ENCODE measurements around the gene SLX4. TPM values are rescaled to one million over a fixed set of nuclear protein-coding genes. Genes with fewer than 3 reads are reported as not detected.

Gene SLX4
- total and polyA plus RNA-seq, 9 of the 15 experiments (the other 6 are each of a cell fraction or from before 2014, with no cell fraction given) = 0.29 to 7.9 (median 3.8) TPM

DNA sequence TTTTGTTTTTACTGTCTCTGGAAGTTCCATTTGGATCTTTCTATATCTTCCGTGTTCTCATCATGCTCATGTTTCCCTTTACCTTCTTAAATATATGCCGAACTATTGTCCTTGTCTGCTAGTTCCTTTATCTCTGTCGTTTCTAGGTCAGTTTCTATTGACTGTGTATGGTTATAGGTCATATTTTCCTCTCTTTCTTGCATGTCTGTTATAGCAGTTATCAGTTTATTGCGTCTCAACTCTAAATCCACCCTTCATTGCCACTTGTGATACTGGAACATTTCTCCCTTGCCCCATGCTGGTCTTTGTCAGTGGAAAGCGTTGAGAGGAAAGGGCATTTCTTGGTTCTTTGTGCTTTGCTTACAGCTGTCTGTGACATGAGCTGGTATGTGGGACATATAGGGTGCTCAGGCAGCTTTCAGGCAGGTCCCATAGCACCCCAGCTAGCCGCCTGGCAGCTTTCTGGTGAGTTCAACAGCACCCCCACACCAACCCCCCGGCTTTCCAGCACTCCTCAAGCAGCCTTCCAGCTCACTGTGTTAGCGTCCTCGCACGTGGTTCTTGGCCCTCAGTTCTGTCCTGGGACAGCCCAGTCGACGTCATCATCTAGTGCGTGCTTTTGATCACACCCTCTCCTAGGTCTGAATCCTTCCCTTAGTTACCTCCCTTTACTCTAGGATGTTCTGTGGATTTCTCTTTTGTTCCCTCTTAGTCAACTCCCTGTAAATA is 27.7 kb upstream of the SLX4 start (continued):
- TF ChIP-seq, protein P1, sequence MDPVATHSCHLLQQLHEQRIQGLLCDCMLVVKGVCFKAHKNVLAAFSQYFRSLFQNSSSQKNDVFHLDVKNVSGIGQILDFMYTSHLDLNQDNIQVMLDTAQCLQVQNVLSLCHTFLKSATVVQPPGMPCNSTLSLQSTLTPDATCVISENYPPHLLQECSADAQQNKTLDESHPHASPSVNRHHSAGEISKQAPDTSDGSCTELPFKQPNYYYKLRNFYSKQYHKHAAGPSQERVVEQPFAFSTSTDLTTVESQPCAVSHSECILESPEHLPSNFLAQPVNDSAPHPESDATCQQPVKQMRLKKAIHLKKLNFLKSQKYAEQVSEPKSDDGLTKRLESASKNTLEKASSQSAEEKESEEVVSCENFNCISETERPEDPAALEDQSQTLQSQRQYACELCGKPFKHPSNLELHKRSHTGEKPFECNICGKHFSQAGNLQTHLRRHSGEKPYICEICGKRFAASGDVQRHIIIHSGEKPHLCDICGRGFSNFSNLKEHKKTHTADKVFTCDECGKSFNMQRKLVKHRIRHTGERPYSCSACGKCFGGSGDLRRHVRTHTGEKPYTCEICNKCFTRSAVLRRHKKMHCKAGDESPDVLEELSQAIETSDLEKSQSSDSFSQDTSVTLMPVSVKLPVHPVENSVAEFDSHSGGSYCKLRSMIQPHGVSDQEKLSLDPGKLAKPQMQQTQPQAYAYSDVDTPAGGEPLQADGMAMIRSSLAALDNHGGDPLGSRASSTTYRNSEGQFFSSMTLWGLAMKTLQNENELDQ (CRISPR knock-in tag; IDR thresholded peaks at IDR 0.05; ENCODE audit: borderline replicate concordance) = no peak
- no peak for TF ChIP-seq FOS (IDR thresholded peaks at IDR 0.05; ENCODE audit: extremely low read depth, insufficient read length)

DNA sequence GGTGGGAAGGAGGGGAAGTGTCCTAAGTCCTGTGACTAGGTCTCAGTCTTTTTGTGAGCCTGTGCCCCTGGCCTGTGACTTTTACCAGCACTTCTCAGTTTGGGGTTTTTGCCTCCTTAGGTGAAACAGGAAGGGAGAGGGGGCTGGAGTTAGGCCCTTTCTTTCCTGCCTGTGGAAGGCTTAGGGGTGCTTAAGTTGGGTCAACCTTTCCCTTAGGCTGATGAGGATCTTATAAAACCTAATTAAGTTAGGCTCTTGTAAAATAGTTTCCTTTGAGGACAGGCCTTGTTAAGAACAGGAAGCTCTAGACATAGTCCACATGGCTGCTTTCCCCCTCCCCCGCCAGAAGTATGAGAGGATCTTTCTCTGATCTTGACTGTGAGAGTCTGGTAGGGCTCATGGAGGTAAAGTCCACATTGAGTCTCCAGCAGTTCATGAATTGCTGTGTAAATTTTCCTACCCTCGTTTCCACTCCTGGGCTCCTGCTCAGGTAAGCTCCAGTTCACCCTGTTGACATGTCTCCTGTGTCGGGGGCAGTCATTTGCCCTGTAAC is 26.0 kb upstream of the SLX4 start:
- peak overlapping the region in 1 of 2 experiments; percentile 21; a peak in 2 of 4 replicates for H3K9ac ChIP-seq (ENCODE audit: insufficient read depth in 1 of 2, low read depth in 2 of 2, low read length in 2 of 2)
- POLR2A ChIA-PET = interaction anchor here (0.7 to 1.6 kb wide), 2 partner anchors 9 to 300 kb away, joined by 4 to 5 read pairs; no protein-coding TSS in a partner anchor
- TF ChIP-seq CBX2 (IDR thresholded peaks at IDR 0.05; ENCODE audit: insufficient read depth, low read length, poor library complexity, severe bottlenecking) (no peak), JUN (IDR thresholded peaks at IDR 0.05; ENCODE audit: borderline replicate concordance, low read depth, low read length) (no peak), JUN (CRISPR knock-in tag; IDR thresholded peaks at IDR 0.05; ENCODE audit: borderline replicate concordance) (no peak), ZNF586 (CRISPR knock-in tag; conservative IDR thresholded peaks at IDR 0.05) (no peak), SRSF9 (IDR thresholded peaks at IDR 0.05; ENCODE audit: borderline replicate concordance, low read depth, low read length) (no peak), ZBTB7A (IDR thresholded peaks at IDR 0.05; ENCODE audit: borderline replicate concordance, control insufficient read depth, low read depth, low read length) (no peak), E2F3 (CRISPR knock-in tag; IDR thresholded peaks at IDR 0.05) (no peak), ZSCAN29 (IDR thresholded peaks at IDR 0.05) (no peak), TFAM (CRISPR knock-in tag; conservative IDR thresholded peaks at IDR 0.05) (no peak), LEF1 (IDR thresholded peaks at IDR 0.05) (no peak), ZNF583 (CRISPR knock-in tag; IDR thresholded peaks at IDR 0.05) (no peak)
- TF ChIP-seq, protein P2, sequence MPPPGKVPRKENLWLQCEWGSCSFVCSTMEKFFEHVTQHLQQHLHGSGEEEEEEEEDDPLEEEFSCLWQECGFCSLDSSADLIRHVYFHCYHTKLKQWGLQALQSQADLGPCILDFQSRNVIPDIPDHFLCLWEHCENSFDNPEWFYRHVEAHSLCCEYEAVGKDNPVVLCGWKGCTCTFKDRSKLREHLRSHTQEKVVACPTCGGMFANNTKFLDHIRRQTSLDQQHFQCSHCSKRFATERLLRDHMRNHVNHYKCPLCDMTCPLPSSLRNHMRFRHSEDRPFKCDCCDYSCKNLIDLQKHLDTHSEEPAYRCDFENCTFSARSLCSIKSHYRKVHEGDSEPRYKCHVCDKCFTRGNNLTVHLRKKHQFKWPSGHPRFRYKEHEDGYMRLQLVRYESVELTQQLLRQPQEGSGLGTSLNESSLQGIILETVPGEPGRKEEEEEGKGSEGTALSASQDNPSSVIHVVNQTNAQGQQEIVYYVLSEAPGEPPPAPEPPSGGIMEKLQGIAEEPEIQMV (tag; conservative IDR thresholded peaks at IDR 0.05; ENCODE audit: low read depth) = no peak
- TF ChIP-seq, protein P3, sequence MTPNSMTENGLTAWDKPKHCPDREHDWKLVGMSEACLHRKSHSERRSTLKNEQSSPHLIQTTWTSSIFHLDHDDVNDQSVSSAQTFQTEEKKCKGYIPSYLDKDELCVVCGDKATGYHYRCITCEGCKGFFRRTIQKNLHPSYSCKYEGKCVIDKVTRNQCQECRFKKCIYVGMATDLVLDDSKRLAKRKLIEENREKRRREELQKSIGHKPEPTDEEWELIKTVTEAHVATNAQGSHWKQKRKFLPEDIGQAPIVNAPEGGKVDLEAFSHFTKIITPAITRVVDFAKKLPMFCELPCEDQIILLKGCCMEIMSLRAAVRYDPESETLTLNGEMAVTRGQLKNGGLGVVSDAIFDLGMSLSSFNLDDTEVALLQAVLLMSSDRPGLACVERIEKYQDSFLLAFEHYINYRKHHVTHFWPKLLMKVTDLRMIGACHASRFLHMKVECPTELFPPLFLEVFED (CRISPR knock-in tag; conservative IDR thresholded peaks at IDR 0.05) = no peak

More for the DNA sequence above, 26.0 kb upstream of the SLX4 start:
- Histone ChIP-seq H3K79me2 (ENCODE audit: control insufficient read depth, insufficient read depth, low read length) (no peaks in the 10 kb centered on the region), H2AFZ (ENCODE audit: low read depth, low read length) (peak overlapping the region; percentile 84), H3K9me1 (ENCODE audit: control insufficient read depth, insufficient read depth, low read length) (no peaks in the 10 kb centered on the region), H3K27ac (ENCODE audit: extremely low read depth, low read depth, low read length) (peak overlapping the region; percentile 53; the same call in 2 of the 3 replicates), H3K4me1 (replicated peaks in 1 of 2; ENCODE audit: control insufficient read depth in 2 of 2, insufficient read depth in 2 of 2, low read length in 2 of 2) (peaks cover 14 to 22% of the 10 kb centered on the region in 2 experiments), H3K9me3 (replicated peaks; ENCODE audit: control insufficient read depth, insufficient read depth, low read depth, low read length) (no peaks in the 10 kb centered on the region), H3K4me3 (no peak overlapping the region), H3K4me2 (ENCODE audit: insufficient read depth, low read length) (no peak overlapping the region), H3K36me3 (ENCODE audit: control insufficient read depth, insufficient read depth, low read length) (no peaks in the 10 kb centered on the region), H4K20me1 (replicated peaks; ENCODE audit: control insufficient read depth, insufficient read depth, low read length) (no peaks in the 10 kb centered on the region), H3K27me3 (ENCODE audit: control insufficient read depth in 2 of 2, insufficient read depth in 2 of 2, low read length in 2 of 2) (no peaks in the 10 kb centered on the region)
- BruUV-seq (replicated peaks) = no TSS peak
- CTCF ChIA-PET (ENCODE audit: low intra/inter-chr PET ratio) = no interaction called here
- FAIRE-seq (peak; percentile 84), ATAC-seq (peak; percentile 83), DNase-seq (ENCODE audit: extremely low read depth in 1 of 4, low spot score in 3 of 4) (peak in 2 of 4 experiments; percentile 31 to 56)
- WGBS (ENCODE audit: insufficient coverage, low coverage, missing lambda C conversion rate) = 56% methylated on average over 3 of the region's 3 CpGs
- in situ Hi-C loops (cut with MboI) (no loop called here), intact Hi-C loops (cut with micrococcal nuclease) (no loop called here)
